Measurements from ENCODE around the gene CEP55.

DNA sequence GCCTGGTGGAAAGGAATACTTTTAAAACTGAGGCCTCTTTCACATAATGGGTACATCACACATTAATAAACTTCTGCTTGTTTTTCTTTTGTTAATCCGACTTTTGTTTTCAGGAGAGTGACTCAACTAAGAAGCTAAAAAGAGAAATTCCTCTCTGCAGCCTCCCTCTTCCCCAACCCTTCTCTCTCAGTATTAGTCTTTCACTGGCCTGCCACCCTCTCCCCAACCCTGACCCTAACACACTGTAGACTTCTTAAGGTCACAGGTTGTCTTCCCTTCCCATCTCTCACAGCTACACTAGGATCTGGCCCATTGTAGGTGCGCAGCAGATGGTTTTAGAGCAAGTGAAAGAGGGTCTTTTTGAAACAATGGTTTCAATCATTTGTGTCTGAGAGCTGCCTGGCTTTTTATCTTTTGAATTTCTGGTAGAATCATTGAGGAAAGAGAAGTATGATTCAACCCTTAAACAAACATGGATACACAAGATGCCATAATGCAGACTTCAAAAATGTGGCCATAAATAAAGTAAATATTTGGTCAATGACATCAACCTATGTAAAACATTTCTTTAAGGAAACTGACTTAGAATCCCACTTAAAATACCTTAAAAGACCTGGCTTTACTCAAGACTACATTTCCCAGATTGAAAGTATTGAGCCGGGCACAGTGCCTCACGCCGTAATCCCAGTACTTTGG, 52.1 kb downstream of the CEP55 start:
- no peak for TF ChIP-seq CTCF (conservative IDR thresholded peaks at IDR 0.05 in 1 of 2, IDR thresholded peaks at IDR 0.05 in 1 of 2; ENCODE audit: low read depth in 1 of 2, low read length in 2 of 2)
- TF ChIP-seq EZH2 (IDR thresholded peaks at IDR 0.05; ENCODE audit: low read length, missing control alignments) = no peak
